GM18520 (cell line): ENCODE results near the gene MACROH2A2.
"Not testable (repeated sequence)": the region's sequence is repeated elsewhere in the genome, so short reads cannot be mapped to it uniquely, and the experiment has no call there.

Source experiments
- ATAC-seq: cut with Tn5 transposase; IDR thresholded peaks from one replicate; pipeline ENCODE4 v1.9.1; 2021; ENCODE audit not compliant: unreplicated experiment

MACROH2A2 gene

GRCh38 chr10:70052462-70053217 lies at the start of gene MACROH2A2:
Gene MACROH2A2, plus strand, starts transcription at chr10:70052846. Its CDS starts 22,813 bp downstream, at chr10:70075659.
- ATAC-seq = no peak

GRCh38 chr10:70007116-70007820 lies 45.4 kb upstream of the MACROH2A2 start:
- no peak for ATAC-seq

- no peak for ATAC-seq
These were observed 21.4 kb upstream of the MACROH2A2 start for GRCh38 chr10:70031215-70031614.

GRCh38 chr10:70032667-70033289 lies 19.9 kb upstream of the MACROH2A2 start:
- no peak for ATAC-seq

GRCh38 chr10:70034232-70034631 lies 18.4 kb upstream of the MACROH2A2 start:
- ATAC-seq = no peak

GRCh38 chr10:70035531-70035930 lies 17.1 kb upstream of the MACROH2A2 start:
- no peak for ATAC-seq

- no peak for ATAC-seq
These were observed 13.7 kb upstream of the MACROH2A2 start for GRCh38 chr10:70038923-70039322.

GRCh38 chr10:70041016-70041415 lies 11.6 kb upstream of the MACROH2A2 start:
- ATAC-seq = no peak

GRCh38 chr10:70041739-70042138 lies 10.9 kb upstream of the MACROH2A2 start:
- not testable (repeated sequence) for ATAC-seq

- not testable (repeated sequence) for ATAC-seq
These were observed 5.6 kb upstream of the MACROH2A2 start for GRCh38 chr10:70047066-70047465.

GRCh38 chr10:70048030-70048723 lies 4.5 kb upstream of the MACROH2A2 start:
- ATAC-seq = no peak

- no peak for ATAC-seq
These were observed 798 bp upstream of the MACROH2A2 start for GRCh38 chr10:70051848-70052247.

- no peak for ATAC-seq
These were observed 683 bp downstream of the MACROH2A2 start for GRCh38 chr10:70053218-70053840.

GRCh38 chr10:70053841-70054288 lies 1.2 kb downstream of the MACROH2A2 start:
- ATAC-seq = no peak

- ATAC-seq = no peak
These were observed 2.3 kb downstream of the MACROH2A2 start for GRCh38 chr10:70054902-70055301.

GRCh38 chr10:70055550-70055949 lies 2.9 kb downstream of the MACROH2A2 start:
- no peak for ATAC-seq

GRCh38 chr10:70057306-70057705 lies 4.7 kb downstream of the MACROH2A2 start:
- ATAC-seq = no peak

- no peak for ATAC-seq
These were observed 7.7 kb downstream of the MACROH2A2 start for GRCh38 chr10:70060389-70060788.

GRCh38 chr10:70063418-70064098 lies 10.9 kb downstream of the MACROH2A2 start:
- no peak for ATAC-seq

- ATAC-seq = no peak
These were observed 11.8 kb downstream of the MACROH2A2 start for GRCh38 chr10:70064486-70064885.
